Measurements from ENCODE around the gene ZSWIM6. TPM values are rescaled to one million over a fixed set of nuclear protein-coding genes. Genes with fewer than 3 reads are reported as not detected.

Gene ZSWIM6
- total RNA-seq (21.4 TPM), polyA plus RNA-seq (6.0 TPM)

DNA sequence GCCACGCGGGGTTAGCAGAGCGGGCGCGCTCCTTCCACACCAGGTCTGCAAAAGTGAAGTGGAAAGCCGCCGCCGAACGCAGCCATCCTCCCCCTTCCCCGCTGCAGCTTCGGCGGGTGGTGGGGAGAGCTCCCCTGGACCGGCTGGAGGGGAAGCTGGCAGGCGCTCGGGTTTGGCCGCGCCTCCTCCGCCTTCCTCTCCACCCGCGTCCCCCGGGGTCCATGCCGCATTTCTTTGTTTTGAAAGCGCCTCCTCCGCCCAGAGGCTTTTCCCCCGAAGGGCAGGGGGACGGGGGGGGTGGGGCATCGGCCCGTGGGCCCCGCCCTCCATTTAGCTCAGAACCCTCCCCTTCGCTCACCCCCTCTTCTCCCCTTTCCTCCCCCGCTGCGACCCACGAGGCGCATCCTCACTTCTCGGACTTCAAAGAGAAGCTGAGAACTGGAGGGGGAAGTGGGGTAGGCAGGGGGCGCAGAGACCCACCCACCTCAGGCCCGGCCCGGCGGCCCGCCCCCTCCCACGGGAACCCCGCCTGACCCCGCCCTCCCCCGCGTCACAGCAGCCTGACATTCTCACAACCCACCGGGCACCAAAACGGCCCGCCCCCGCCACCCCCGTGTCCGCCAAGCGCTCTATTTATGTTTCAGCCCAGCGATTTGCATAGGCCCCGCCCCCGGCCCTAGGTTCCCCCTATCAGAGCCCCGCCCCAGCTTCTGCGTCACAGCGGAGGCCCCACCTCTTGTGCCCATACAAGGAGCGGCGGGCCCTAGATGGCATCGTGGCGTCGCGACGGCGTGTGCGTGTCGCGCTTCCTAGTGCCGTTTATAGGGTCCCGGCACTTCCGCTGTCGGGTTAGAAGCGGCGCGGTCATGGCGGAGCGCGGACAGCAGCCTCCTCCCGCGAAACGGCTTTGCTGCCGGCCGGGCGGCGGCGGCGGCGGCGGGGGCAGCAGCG is at the start of gene ZSWIM6:
Gene ZSWIM6, plus strand, starts transcription at position 852 of the 951 bp plus-strand sequence. Its CDS starts 15 bp downstream, at position 867.
- Histone ChIP-seq H3K27ac (ENCODE audit: low read depth) (peak within 1 kb of the TSS; percentile 97), H3K4me3 (ENCODE audit: low read depth, low read length) (peak within 1 kb of the TSS; percentile 98), H3K36me3 (ENCODE audit: insufficient read depth) (no peaks in the 10 kb centered on the region), H3K4me1 (ENCODE audit: insufficient read depth) (no peaks in the 10 kb centered on the region)
- under 1% methylated on average over 91 of the region's 91 CpGs for WGBS
- peak; percentile 97 for DNase-seq (ENCODE audit: extremely low spot score)

DNA sequence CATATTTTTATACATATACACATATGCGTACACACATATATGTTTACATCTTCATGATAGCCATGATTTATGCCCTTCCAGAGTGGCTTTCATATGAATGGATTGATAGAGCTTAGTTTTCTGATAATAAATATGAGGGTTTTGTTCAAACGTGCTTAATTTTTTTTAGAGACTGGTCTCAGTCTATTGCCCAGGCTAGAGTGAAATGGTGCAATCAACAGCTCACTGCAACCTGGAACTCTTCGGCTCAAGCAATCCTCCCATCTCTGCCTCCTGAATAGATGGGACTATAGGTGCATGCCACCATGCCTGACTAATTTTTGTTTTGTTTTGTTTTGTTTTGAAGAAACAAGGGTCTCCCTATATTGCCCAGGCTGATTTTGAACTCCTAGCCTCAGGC is 48.6 kb upstream of the ZSWIM6 start:
- WGBS = 90% methylated on average over 3 of the region's 3 CpGs
- Histone ChIP-seq H3K36me3 (ENCODE audit: insufficient read depth) (no peaks in the 10 kb centered on the region), H3K4me1 (ENCODE audit: insufficient read depth) (no peaks in the 10 kb centered on the region), H3K27ac (ENCODE audit: low read depth) (no peak overlapping the region), H3K4me3 (ENCODE audit: low read depth, low read length) (no peak overlapping the region)
- DNase-seq (ENCODE audit: extremely low spot score) = no peak

DNA sequence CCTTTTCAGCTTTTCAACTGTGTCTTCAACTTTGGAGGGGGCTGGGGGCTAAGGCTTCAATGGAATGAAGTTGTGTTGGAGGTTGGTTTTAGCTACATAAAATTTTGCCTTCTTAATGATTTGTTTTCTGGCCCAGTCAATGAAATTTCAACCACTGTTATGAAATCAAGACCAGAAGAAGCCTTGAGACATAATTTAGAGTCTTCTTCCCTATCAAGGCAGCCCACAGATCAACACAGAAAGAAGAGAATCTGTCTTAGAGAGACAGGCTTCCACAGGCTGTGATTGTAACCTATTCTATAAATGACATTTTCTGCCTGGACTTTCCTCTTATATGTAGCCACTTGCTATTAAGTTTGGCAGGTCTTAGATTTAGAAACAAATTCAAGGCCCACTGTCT is 46.5 kb upstream of the ZSWIM6 start:
- Histone ChIP-seq H3K36me3 (ENCODE audit: insufficient read depth) (no peaks in the 10 kb centered on the region), H3K4me1 (ENCODE audit: insufficient read depth) (no peaks in the 10 kb centered on the region), H3K4me3 (ENCODE audit: low read depth, low read length) (no peak overlapping the region), H3K27ac (ENCODE audit: low read depth) (no peak overlapping the region)
- no peak for DNase-seq (ENCODE audit: extremely low spot score)

DNA sequence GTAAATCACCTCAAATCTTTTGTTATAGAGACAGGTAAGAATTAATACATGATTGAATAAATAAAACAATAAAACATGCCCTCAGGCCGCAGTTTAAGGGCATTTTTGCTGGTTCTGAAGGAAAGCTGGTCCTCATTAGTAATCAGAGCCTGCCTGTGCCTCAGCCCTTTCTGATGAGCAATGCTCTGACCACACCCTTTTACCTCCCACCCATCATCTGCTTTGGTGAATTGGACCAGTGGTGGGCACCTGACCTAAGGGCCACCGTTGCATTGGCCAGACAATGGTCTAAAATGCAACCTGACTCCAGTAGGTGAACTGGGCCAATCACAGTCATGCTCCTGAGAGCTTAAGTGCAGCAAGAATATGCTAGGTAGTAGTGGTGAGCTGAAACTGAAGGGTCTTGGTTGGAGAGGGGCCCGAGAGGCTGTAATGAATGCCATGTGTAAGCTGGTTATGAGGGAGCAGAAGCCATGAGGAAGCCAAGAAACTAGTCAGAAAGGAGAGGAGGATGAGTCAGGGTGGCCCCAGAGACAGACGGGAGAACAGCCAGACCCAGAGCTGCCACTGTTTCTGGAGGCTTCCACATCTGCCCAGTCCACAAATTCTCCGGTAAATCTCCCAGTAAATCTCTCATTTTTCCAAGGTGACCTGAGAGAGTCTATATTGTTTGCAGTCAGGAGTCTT is 45.5 kb upstream of the ZSWIM6 start:
- Histone ChIP-seq H3K36me3 (ENCODE audit: insufficient read depth) (no peaks in the 10 kb centered on the region), H3K4me1 (ENCODE audit: insufficient read depth) (no peaks in the 10 kb centered on the region), H3K4me3 (ENCODE audit: low read depth, low read length) (no peak overlapping the region), H3K27ac (ENCODE audit: low read depth) (no peak overlapping the region)
- 67% methylated on average over 5 of the region's 5 CpGs for WGBS
- no peak for DNase-seq (ENCODE audit: extremely low spot score)

DNA sequence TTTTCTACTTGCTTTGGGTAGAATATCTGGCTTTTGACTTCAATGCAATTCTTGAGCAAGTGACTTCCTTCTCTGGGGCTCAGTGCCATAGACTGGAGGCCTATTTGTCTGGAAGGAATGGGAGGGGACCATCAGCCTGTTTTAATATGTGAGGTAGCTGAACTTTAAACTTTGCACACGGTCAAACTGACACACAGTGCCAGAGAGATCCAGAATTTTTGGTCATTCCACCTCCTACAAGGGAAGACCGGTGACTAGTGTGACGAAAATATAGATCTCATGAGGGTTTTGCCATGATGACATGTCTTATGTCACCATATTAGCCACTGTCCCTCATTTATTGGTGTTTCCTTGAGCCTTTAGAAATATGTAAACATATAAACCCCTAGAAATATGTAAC is 44.6 kb upstream of the ZSWIM6 start:
- DNase-seq (ENCODE audit: extremely low spot score) = no peak
- Histone ChIP-seq H3K27ac (ENCODE audit: low read depth) (no peak overlapping the region), H3K4me3 (ENCODE audit: low read depth, low read length) (no peak overlapping the region), H3K36me3 (ENCODE audit: insufficient read depth) (no peaks in the 10 kb centered on the region), H3K4me1 (ENCODE audit: insufficient read depth) (no peaks in the 10 kb centered on the region)
- 90% methylated on average over 3 of the region's 3 CpGs for WGBS

DNA sequence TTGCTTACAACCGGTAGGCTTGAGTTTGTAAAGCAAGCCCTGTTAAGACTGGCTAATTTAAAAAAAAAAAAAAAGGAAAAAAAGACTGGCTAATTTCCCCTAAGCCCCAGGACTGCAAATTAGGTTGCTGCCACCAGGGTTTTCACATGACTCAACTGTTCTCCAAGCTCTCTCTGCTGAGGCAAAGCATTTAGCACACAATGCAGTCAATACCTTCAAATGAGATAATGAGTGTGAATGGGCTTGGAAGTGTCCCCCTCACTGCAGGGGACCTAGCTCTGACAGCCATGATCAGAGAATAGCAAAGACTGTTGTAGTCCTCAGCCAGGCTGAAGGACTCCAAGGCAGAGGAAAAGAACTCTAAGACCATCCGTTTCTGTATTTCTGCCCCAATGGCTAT is 42.8 kb upstream of the ZSWIM6 start:
- Histone ChIP-seq H3K27ac (ENCODE audit: low read depth) (no peak overlapping the region), H3K36me3 (ENCODE audit: insufficient read depth) (no peaks in the 10 kb centered on the region), H3K4me1 (ENCODE audit: insufficient read depth) (no peaks in the 10 kb centered on the region), H3K4me3 (ENCODE audit: low read depth, low read length) (no peak overlapping the region)
- no peak for DNase-seq (ENCODE audit: extremely low spot score)
- WGBS = 82% methylated on average over 2 of the region's 2 CpGs

DNA sequence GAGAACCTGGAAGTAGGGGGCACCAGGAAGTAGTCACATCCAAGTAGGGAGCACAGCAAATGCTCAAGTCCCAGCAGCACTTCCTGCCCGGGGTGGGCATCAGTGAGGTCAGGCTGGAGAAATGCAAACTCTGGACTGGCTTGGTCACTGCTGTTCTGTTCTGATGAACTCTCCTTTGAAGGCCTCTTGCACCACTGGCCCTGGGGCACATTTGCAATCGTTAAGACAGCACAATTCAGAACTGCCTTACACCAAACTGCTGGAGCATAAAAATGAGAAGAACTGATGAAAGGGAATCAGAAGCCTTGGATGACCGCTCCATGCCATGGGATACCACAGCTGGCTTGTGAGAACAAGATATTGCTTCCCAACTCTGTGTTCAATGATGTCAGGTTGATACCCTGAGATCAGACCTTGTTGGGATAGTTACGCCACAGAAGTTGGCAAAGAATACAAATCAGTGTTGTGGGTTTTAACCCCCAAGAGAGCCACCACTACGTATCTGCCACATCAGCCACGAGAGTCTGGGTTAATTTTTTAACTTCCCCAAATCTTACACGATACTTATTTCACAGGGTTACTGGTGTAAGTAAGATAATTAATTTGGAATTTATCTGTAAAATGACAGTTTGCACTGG is 42.3 kb upstream of the ZSWIM6 start:
- Histone ChIP-seq H3K4me3 (ENCODE audit: low read depth, low read length) (no peak overlapping the region), H3K4me1 (ENCODE audit: insufficient read depth) (no peaks in the 10 kb centered on the region), H3K36me3 (ENCODE audit: insufficient read depth) (no peaks in the 10 kb centered on the region), H3K27ac (ENCODE audit: low read depth) (no peak overlapping the region)
- no peak for DNase-seq (ENCODE audit: extremely low spot score)
- 75% methylated on average over 7 of the region's 7 CpGs for WGBS

DNA sequence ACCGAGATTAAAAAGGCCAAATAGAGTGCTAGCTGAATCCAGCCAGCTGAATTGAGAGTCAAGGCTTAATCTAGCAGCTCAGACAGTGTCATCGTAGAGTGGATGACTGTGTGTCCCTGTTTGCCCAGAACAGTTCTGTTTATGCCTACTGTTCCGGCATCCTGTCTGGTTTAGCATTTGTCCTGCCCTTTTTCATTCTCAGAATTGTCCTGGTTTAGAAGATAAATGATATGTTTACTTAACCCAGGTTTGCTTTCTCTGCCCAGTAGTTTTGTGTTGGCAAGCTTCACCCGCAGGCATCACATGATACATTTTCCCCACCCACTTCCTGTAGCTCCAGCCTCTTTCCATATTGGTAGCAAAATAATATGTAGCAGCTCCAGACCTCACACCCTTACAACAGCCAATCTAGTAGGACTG is 41.3 kb upstream of the ZSWIM6 start:
- DNase-seq (ENCODE audit: extremely low spot score) = no peak
- H3K4me1 ChIP-seq (ENCODE audit: insufficient read depth) = no peaks in the 10 kb centered on the region
- no peak overlapping the region for H3K27ac ChIP-seq (ENCODE audit: low read depth)
- no peak overlapping the region for H3K4me3 ChIP-seq (ENCODE audit: low read depth, low read length)
- WGBS = 35% methylated on average over 4 of the region's 4 CpGs
- no peaks in the 10 kb centered on the region for H3K36me3 ChIP-seq (ENCODE audit: insufficient read depth)

DNA sequence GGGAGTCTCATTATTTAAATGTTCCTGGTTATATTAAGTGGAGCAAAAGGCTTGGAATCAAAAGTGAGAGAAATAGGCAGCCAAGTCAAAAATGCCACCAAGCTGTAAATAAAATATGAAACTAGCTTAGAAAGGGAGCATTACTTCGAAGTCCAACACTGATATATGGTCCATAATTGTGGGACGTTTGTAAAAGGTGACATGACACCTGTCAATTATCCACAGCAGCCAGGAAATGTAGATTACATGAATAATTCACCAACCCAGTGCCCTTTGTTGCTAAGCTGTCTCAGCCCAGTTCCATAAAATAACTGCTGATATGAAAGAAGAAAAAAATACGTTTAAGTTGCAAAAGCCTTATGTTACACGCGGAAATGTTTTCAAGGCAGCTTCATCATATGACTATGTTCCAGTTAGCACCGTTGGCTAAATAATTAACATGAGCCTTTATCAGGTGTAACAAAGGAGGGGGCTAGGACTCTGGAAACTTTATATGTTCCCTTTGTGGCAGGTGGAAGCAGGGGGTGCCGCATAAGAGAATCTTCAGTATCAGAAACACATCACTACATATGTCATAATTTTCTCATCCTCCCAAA is 39.9 kb upstream of the ZSWIM6 start:
- H3K36me3 ChIP-seq (ENCODE audit: insufficient read depth) = no peaks in the 10 kb centered on the region
- WGBS = 81% methylated on average over 7 of the region's 7 CpGs
- no peak overlapping the region for H3K4me3 ChIP-seq (ENCODE audit: low read depth, low read length)
- H3K27ac ChIP-seq (ENCODE audit: low read depth) = no peak overlapping the region
- DNase-seq (ENCODE audit: extremely low spot score) = no peak
- H3K4me1 ChIP-seq (ENCODE audit: insufficient read depth) = no peaks in the 10 kb centered on the region

DNA sequence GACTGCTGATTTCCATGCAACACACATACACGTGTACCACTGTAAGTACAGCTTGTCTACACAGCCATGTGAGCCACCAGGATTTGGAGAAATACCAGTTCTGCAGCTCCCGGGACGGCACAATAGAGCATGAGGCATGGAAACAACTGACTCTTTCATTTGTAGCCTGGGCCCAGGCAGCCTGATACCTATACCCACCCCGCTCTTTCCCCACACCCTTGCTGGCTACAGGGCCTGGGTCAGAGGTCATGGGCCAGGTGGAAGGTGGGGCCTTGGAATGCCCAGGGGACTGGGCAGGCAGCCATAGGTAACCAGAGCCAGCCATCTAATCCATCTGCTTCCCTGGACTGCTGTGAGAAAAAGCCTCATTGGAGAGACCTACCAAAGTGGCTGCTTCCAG is 39.0 kb upstream of the ZSWIM6 start:
- H3K4me3 ChIP-seq (ENCODE audit: low read depth, low read length) = no peak overlapping the region
- DNase-seq (ENCODE audit: extremely low spot score) = no peak
- H3K27ac ChIP-seq (ENCODE audit: low read depth) = no peak overlapping the region
- H3K36me3 ChIP-seq (ENCODE audit: insufficient read depth) = no peaks in the 10 kb centered on the region
- 71% methylated on average over 4 of the region's 4 CpGs for WGBS
- H3K4me1 ChIP-seq (ENCODE audit: insufficient read depth) = no peaks in the 10 kb centered on the region

DNA sequence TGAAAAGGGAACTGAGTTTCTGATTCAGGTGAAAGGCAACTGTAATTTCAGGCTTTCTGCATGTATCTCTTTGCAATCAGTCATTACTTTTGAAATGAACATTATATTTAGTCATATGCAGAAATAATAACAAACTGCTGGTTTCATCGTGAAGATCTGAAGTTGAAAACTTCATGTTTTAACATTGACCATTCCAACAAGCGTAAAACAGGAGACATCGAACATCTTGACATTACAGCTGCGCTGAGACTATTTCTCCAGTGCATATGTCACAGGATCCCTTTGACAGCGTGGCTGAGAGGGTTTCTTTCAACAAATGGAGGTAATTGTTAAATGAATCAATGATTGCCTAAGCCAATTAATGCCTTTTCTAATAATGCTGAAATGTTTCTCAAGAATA is 38.2 kb upstream of the ZSWIM6 start:
- 94% methylated on average over 5 of the region's 5 CpGs for WGBS
- no peaks in the 10 kb centered on the region for H3K36me3 ChIP-seq (ENCODE audit: insufficient read depth)
- no peak for DNase-seq (ENCODE audit: extremely low spot score)
- no peak overlapping the region for H3K4me3 ChIP-seq (ENCODE audit: low read depth, low read length)
- H3K27ac ChIP-seq (ENCODE audit: low read depth) = no peak overlapping the region
- no peaks in the 10 kb centered on the region for H3K4me1 ChIP-seq (ENCODE audit: insufficient read depth)

DNA sequence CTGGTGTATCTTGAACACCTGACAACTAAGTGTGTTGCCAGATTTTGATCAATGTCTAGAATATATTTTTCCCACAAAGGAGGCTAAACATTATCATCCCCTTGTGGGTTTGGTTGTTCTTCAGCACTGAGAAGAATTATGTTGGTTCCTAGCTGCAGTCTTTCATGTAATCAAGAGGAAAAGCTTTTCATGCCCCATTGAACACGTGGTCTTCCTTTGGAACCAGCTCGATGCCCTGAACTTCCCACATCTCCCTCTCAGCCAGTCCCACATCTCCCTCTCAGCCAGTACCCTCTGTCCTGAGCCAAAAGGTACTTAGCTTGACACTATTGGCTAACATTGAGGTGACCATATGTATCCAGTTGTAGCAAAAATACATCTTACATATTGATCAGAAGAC is 36.7 kb upstream of the ZSWIM6 start:
- no peak for DNase-seq (ENCODE audit: extremely low spot score)
- no peak overlapping the region for H3K27ac ChIP-seq (ENCODE audit: low read depth)
- H3K4me1 ChIP-seq (ENCODE audit: insufficient read depth) = no peaks in the 10 kb centered on the region
- no peak overlapping the region for H3K4me3 ChIP-seq (ENCODE audit: low read depth, low read length)
- no peaks in the 10 kb centered on the region for H3K36me3 ChIP-seq (ENCODE audit: insufficient read depth)
- 79% methylated on average over 2 of the region's 2 CpGs for WGBS

DNA sequence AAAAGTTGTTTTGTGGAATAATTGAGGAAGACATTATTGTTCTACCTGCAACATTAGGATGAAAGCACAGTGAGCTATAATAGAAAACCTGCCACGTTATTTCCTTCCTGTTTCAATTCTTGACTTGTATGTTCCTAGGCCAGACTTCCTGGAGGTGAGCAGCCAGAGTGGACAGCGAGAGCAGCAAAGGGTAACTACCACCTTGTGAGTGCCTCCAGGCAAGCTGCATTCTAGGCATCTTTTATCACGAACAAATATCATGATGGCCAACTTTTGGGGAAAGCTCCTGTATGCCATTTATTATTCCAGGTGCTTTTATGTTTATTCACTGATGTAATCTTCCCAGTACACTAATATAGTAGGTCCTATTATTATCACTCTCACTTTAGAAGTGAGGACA is 34.0 kb upstream of the ZSWIM6 start:
- Histone ChIP-seq H3K36me3 (ENCODE audit: insufficient read depth) (no peaks in the 10 kb centered on the region), H3K27ac (ENCODE audit: low read depth) (no peak overlapping the region), H3K4me3 (ENCODE audit: low read depth, low read length) (no peak overlapping the region), H3K4me1 (ENCODE audit: insufficient read depth) (no peaks in the 10 kb centered on the region)
- 78% methylated on average over 3 of the region's 3 CpGs for WGBS
- DNase-seq (ENCODE audit: extremely low spot score) = no peak
